Activated CD8-positive, alpha-beta memory T cell treated with anti-CD3 and anti-CD28 coated beads for 24 hours (primary cell): ENCODE data around the gene PACSIN1.
"Not testable (repeated sequence)": the region's sequence is repeated elsewhere in the genome, so short reads cannot be mapped to it uniquely, and the experiment has no call there.

Source experiments
- DNase-seq: peaks from one replicate; pipeline ENCODE4 v3.0.0-alpha.2; 2020

The PACSIN1 gene

DNA sequence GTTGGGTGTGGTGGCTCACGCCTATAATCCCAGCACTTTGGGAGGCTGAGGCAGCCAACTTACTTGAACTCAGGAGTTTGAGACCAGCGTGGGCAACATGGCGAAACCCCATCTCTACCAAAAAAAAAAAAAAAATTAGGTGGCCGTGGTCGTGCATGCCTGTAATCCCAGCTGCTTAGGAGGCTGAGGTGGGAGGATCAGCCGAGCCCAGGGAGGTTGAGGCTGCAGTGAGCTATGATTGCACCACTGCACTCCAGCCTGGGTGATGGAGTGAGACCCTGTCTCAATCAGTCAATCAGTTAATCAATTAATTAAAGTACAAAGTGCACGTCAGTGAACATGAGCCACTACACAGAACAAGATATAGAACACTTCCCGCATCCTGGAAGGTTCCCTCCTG, 21.0 kb downstream of the PACSIN1 start:
- not testable (repeated sequence) for DNase-seq

DNA sequence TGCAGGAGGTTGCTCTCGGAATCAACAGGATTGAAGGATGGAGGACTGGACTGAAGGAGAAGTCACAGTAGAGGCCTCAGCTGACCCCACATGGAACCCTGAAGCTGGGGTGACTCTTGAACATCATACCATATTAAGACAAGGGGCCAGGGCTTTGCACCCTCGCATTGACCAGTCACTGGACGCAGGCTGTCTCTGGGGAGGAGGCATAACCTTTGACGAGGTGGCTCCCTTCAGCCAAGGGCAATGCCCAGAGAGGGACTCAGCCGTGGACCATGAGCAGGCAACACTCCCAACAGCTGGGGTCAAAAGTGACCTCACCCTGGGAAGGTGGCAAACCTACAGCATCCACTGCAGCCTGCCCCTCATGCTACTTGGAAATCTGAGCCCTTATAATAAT, 21.7 kb downstream of the PACSIN1 start:
- no peak for DNase-seq

DNA sequence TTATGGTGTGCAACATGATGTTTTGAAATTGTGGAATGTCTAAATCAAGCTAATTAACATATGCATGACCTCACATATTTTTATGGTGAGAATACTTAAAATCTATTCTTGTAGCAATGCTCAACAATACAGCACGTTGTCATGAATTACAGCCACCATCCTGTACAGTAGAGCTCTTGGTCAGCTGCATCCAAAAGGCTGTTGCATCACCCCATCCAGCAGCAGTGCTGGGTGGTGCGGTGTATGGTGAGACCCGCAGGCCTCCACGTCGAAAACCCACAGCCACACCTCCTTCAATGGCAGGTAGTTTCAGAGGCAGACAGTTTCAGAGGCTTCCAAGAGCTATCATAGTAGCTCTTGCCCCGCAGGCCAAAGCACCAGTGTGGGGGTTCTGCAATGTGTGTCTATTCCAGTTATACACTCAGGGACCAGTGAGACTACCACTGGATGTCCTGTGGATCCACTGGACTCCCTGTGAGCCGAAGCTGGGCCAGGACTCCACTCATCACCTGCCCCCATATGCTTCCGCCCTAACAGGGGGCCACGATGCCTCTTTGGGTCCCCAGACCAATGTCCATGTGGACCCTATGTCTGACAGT, 23.4 kb downstream of the PACSIN1 start:
- no peak for DNase-seq

DNA sequence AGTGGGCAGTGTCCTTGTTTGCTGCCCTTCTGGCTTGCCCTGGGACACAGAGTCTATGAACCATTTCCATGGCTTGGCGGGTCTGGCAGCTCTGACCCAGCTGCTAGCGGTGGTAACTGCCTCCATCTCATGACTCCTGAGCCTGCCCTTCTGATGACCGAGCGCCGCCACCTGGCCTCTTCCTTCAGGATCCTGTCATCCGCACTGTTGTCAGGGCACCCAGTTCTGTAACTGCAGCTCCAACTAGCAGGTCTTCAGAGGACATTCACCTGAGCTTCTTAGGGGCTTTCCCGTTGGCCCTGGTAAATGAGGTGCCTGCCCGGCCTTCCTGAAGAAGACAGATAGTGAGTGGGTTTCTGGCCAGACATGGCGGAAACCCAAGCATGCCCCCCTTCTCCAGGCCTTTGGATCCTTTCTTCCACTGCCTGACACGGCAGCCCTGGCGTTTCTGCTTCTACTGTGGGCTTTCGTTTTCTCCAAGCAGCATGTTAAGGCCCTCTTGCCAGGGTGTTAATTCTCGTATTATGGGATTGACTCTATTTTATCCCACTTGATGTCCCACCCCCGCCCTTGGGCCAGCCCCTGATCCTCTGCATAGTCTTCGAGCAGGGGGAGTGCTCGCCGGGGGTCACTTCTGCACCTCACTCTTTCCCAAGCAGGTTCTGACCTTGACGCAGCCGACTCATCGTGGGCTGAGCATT, 24.7 kb downstream of the PACSIN1 start:
- DNase-seq = no peak

DNA sequence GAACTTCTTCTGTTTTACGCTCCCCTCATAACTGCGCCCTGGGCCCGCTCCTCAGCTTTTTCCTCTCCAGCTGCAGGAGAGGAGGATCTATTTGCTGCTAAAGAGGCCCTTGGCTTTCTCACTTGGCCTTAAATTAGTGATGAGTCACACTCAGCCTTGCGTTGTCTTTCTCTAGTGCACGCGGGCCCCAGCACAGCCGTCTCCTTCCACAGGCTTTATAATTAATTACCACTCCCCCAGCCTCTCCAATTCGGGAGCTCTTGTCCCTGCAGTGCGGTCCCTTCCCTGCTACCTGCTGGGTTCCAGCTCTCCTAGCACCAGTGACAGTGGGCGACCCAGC, 25.2 kb downstream of the PACSIN1 start:
- DNase-seq = no peak

DNA sequence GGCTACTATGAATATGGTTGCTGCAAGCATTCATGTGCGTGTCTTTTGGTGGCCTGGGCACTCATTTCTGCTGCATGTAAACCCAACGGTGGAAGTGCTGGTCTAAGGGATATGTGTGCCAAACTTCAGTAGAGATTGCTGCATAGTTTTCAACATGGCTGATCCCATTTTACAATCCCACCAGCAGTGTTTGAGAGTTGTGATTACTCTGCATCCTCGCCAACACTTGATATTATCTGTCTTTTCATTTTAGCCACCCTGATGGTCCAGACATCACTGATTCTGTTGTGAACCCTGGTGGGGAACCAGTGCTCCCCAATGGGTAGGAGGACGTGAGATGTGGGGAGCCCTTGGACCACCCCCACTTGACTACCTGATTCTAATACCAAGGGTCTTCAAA, 27.5 kb downstream of the PACSIN1 start:
- DNase-seq = no peak

DNA sequence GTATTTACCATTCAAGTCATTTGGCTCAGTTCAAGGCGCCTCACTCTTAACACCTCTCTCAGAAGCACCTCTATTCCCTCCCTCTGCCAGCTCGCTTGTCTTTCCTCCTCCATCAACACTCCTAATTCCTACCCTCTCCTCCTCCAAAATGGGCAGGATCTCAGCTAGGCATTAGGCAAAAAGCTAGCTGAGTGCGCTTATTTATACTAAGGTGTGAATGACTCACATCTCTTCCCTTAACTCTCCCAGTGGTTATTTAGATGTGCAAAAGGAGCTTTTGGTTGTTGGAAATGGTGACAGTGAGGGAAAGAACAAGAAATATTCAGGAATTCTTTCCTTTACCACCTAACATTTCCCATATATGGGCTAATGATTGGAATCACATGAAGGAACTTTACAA, 29.1 kb downstream of the PACSIN1 start:
- no peak for DNase-seq

DNA sequence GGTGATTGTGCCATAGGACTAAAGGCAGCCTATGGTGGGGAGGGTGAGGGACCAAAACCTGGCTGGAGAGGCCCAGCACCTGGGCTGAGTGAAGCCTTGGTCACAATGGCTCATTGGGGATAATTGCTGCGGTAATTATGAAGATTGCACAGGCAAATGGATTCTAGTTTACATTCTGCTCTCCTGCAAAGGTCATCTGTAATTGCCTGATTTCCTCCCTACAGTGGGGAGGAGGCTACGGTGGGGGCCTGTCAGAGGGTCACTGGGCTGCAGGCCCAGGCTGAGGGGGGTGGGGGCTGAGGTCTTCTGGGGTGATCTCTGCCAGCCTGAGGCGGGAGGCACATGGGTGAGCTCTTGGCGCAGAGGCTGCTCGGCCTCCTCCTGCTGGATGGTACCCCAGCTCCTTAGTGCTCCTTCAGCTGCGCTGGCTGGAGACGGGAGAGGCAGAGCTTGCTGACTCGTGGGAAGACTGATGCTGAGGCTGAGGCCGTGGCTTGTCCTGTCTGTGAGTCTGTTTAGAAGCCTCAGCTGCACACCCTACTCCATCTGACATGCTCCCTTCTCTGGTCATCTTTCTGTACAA, 30.3 kb downstream of the PACSIN1 start:
- no peak for DNase-seq

DNA sequence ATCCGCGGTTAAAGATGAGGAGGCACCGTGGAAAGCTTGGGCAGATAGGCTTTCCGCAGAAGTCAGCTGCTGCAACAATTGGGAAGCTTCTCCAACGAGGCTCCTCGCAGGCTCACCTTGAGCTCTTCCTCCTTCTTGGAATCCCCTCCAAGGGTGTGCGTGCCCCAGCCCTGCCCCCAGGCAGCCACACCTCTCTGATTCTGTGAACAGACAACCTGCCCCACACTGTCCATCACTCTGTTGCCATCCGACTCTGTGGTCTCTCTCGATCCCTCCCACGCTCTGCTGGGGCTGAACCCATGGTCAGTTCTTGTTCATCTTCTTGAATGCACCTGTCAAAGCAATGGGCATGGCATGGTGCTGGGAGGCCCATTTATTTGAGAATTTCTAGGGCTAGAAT, 31.5 kb downstream of the PACSIN1 start:
- DNase-seq = no peak

DNA sequence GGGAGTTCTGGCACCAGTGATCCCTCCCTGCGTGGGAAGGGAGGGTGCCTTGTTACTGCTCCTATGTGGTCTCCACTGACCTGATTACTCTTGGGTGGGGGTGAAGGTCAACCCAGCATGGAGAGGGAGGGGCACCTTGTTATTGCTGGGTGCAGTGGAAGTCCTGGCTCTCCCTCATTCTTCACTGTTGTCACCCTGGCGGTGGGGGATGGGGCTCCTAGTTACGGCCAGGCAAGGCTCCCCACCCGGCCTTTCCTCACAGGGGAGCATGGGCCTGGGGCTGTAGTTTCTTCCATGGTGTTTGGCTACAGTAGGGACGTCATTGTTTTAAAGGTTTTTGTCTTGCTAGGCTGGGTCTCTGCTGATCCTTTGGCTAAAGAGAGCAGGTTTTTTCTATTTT, 40.8 kb downstream of the PACSIN1 start:
- no peak for DNase-seq

DNA sequence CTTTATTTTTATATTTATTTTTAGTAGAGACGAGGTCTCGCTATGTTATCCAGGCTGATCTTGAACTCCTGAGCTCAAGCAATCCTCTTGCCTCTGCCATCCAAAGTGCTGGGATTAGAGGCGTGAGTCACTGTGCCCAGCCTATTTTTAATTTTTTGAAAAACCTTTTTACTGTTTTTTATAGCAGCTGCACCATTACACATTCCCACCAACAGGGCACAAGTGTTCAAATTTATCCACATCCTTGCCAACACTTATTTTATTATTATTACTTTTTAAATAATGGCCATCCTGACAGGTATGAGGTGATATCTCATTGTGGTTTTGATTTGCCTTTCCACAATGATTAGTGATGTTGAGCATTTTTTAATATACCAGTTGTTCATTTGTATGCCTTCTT, 42.5 kb downstream of the PACSIN1 start:
- DNase-seq = no peak

DNA sequence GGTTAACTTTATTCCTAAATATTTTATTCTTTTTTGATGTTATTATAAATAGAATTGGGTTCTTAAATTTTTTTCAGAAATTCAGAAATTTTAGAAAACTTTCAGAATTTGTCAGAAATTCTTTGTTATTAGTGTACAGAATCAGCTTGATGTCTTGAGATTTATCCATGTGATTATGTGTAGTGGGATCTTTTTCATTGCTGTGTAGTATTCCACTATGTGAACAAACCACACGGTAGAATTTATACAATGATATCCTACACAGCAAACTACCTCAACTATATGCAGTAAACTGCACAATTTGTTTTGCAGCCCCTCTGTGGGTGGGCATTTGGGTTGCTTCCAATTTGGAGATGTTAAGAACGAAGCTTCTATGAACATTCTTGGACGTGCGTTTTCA, 43.9 kb downstream of the PACSIN1 start:
- DNase-seq = no peak

DNA sequence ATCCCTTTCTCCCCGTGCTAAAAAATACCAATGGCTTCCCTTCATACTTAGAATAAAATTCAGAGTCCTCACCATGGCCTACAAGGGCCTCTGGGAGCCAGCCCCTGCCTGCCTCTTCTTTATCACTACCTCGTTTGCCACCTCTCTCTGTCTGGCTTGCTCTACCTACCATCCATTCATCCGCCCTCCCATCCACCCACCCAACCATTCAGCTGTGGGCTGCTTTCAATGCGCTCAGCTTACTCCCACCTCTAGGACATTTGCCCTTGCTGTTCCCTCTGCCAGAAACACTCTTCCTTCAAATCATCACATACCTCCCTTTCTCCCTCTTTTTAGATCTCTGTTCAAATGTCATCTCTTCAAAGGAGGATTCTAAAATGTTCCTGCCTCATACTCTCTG, 44.4 kb downstream of the PACSIN1 start:
- no peak for DNase-seq

DNA sequence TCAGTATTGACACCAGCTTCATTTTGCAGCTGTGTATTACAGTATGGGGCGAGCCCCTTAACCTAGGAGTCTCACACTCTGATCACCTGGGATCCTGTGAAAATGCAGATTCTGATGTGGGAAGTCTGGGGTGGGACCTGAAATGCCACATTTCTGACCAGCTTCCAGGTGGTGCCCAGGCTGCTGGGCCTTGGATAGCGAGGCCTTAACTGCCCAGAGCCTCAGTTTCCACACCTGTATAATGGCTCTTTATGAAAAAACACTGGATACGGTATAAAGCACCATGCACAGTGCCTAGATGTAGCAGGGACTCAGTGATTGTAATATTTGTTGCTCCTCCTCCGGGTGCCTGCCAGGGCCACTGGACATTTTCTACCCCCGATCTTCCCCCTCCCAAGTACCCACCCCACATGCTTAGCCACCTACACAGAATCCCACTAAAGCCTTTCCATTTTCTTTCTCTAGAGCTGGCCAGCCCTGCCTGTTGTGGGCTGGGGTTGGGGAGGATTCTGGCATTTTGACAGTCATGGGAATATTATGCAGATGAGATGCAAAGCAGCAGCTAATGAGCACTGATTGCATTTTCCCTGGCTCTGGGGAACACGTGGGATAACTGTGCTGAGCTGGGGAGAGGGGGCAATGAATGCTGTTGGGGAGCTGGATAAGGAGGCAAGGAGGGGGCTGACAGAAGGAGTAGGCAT, 45.5 kb downstream of the PACSIN1 start:
- no peak for DNase-seq

DNA sequence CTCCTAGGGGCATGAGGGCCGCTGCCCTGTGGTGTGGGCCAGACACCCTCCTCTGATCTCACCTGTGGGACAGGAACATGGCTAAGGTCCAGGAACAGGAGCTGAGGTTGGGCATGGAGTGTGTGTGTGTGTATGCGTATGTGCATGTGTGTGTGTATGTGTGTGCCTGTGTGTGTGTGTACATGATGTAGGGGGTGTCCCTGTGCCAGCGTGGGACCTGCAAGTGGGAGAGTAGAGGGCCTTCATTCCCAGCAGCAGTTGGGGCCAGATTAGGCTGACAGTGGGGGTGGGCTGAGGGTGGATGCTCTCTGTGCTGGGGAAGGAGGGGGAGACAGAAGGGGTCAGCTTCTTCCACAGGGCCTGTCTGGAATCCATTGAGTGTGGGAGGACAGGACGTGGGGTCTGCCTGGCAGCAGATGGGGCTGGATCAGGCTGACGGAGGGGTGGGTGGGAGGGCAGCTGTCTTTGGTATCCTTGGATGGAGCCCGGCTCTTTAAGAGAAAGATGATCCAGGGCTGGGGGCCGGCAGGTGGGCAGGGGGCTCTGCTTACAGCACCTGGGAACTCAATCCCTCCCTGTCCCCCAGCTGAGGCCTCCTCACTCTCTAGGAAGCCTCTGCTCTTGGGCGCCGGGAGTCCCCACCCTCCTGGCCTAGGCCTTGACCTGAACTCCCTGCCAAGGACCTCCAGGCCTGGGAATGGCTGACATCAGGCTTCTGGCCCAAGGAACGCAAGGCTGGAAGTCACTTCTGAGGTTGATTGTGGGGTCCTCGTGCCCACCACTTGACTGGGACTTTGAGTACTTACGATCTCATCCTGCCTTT, 46.2 kb downstream of the PACSIN1 start:
- no peak for DNase-seq

DNA sequence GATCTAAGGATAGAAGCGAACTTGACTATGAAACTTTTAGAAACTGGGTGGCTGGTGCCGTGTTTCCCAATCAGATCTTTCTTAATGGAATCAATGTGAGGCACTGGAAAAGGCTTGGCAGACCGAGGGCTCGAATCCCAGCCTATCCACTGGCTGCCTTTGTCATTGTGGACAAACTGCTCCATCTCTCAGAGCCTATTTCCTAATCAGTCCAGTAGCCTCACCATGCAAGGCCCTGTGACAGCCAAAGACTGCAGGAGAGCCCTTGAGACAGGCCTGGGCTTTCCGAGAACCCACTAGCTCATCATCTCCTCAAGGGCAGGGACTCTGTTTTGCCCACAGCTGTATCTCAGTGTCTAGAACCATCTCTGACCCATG, 46.9 kb downstream of the PACSIN1 start:
- DNase-seq = no peak

DNA sequence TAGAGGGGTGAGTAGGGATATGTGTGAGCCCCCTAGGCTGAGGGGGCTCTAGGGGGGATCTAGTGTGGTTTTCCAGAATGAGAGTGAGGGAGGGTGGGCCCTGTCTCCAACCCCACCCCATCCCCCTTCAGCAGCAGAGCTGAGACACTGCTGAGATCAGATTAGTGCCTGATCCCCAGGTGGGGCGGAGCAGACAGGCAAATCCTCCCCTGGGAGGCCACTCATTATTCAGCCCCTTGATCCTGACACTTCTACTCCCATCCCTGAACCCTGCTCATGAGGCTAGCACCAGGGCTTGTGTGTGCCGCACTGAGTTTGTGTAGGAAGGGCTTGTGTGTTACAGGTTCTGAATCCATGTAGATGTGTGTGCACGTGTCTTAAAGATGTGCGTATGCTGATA, 47.8 kb downstream of the PACSIN1 start:
- DNase-seq = no peak

DNA sequence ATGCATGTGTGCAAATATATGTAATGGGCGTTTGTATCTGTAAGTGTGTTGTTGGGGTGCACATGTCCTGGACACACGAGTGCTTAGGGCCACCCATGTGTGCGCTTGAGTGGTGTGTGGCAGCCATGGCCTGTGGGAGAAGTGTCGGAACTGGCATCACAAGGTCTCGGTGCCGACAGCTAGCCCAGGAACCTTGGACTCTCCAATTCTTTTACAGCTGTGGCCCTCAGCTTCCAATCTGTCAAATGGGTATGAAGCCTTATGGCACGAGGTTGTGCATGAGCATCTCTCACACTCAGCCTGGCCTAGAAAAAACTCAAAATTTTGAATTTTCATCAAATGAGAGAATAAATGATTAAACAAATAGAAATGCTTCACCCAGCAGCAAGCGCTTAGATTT, 48.2 kb downstream of the PACSIN1 start:
- DNase-seq = no peak

DNA sequence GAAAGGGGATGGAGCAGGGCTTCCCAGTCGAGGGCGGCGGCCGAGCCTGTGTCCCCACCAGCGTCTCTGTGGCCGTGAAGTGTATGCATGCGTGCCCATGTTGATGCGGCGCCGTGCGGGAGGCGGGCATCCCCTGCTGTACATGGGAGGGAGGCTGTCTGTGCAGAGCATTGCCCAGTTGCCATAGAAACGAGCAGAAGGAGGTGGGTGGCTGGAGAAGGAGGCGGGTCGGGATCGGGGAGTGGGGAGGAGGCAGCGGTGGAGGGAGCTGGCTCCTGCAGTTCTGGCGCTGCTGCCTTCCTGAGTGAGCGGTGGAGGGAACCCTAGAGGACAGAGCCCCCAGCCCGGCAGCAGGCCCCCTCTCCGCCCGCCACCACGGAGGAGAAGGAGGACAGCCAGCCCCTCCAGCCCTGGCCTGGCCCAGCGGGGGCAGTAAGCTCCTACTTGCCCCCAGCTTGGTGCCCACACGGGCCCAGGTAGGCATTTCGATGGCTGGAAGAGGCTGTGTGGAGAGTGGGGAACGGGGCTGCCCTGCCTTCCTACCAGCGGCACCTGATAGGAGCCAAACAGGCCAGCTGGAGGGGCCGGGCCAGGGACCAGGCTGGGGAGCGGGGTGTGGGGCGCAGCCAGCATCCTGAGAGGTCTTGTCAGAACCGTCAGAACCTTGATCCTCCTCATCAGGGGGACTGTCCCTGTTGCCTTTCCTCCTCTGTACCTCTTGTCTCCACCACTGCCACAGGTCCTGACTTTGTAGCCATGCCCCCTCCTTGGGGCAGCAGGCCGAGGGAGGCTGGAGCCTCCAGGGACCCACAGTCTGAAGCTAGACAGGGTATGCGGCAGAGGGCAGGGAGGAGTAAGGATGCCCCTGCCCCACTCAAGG, 49.0 kb downstream of the PACSIN1 start:
- no peak for DNase-seq

DNA sequence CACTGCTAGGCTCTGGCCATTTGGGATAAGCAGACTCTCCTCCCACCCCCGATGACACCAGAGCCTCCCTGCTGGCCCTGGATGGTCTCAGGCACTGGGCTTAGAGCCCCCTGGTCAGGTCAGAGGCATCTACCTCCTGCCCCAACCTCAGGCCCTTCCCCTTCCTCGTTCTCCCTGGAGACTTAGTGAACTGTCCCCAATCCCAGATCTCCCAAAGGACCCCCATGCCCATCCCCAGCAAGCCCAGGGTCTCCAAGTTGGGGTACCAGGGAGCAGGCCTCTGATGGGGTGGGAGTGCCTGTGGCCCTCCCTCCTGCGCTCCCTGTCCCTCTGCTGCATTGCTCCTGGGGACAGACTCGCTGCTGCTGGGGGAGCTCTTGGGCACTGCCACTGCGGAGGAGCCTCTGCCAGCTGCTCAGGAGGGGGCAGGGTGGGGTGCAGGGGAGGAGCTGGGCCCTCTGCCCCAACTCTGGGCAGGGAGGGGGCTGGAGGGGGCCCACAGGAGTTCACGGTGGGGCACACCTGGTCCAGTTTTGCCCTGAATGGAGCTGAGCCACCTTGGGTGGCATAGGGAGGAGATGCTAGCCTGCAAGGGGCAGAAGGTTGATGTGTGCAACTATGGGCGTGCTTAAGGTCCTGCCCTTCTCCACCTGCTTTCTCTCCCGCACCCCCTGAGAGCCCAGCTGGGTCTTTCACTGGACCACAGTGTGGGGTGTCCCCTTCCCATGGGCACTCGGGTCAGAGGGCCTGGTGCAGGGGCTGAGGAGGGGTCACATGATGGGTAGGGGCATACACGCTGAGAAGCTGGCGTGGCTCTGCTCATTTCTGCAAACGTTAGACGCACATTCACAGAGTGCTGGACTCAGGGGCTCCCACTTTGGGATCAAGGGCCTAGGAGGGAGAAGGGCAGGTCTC, 49.9 kb downstream of the PACSIN1 start:
- DNase-seq = no peak
